ENCODE data around the gene SLC35B4.

DNA sequence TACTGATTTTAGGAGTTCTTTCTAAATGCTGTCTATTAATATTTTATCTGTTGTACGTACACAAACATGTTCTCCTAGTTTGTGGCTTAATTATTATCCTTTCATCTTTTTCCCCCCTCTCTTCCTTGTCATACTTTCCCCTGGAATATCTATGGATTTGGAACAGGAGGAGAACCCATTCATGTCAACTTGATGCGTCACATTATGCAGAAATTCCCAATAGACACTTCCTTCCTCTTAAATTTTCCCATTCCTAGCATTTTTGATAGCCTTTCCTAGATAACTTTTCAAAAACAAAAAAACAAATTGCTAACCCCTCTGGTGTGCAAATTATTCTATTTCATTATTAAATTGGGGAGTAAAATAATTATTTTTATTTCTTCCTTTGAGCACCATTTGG lies 36.2 kb downstream of the SLC35B4 start:
- TF ChIP-seq CTCF (IDR thresholded peaks at IDR 0.05; ENCODE audit: low read length) (no peak), EZH2 (IDR thresholded peaks at IDR 0.05; ENCODE audit: borderline replicate concordance, low read length) (no peak)

All from OCI-LY1 (cell line).